ENCODE measurements around the gene CHRM5.
A peak's percentile ranks its signal among the peaks of the same experiment; 100 is the strongest.
"Not testable (repeated sequence)": the region's sequence is repeated elsewhere in the genome, so short reads cannot be mapped to it uniquely, and the experiment has no call there.

The CHRM5 gene

GRCh38 chr15:33994005-33994615 lies 25.8 kb downstream of the CHRM5 start:
- DNase-seq (ENCODE audit: low spot score): no peak

GRCh38 chr15:33995666-33996065 lies 27.4 kb downstream of the CHRM5 start:
- DNase-seq (ENCODE audit: low spot score): not testable (repeated sequence)

GRCh38 chr15:34001536-34001935 lies 33.2 kb downstream of the CHRM5 start:
- DNase-seq (ENCODE audit: low spot score): no peak

- no peak for DNase-seq (ENCODE audit: low spot score)
Measured at GRCh38 chr15:34006381-34006780, 38.1 kb downstream of the CHRM5 start.

GRCh38 chr15:34009656-34010055 lies 41.4 kb downstream of the CHRM5 start:
- DNase-seq (ENCODE audit: low spot score): no peak

GRCh38 chr15:34010921-34011320 lies 42.6 kb downstream of the CHRM5 start:
- DNase-seq (ENCODE audit: low spot score): no peak

GRCh38 chr15:34011481-34011880 lies 43.2 kb downstream of the CHRM5 start:
- no peak for DNase-seq (ENCODE audit: low spot score)

- no peak for DNase-seq (ENCODE audit: low spot score)
Measured at GRCh38 chr15:34012461-34013028, 44.2 kb downstream of the CHRM5 start.

- DNase-seq (ENCODE audit: low spot score): no peak
Measured at GRCh38 chr15:34013746-34014145, 45.4 kb downstream of the CHRM5 start.

- DNase-seq (ENCODE audit: low spot score): no peak
Measured at GRCh38 chr15:34014556-34014955, 46.3 kb downstream of the CHRM5 start.

GRCh38 chr15:34018021-34018645 lies 49.8 kb downstream of the CHRM5 start:
- no peak for DNase-seq (ENCODE audit: low spot score)

- not testable (repeated sequence) for DNase-seq (ENCODE audit: low spot score)
Measured at GRCh38 chr15:34018738-34019137, 50.4 kb downstream of the CHRM5 start.

- DNase-seq (ENCODE audit: low spot score): no peak
Measured at GRCh38 chr15:34019369-34019990, 51.2 kb downstream of the CHRM5 start.

GRCh38 chr15:34023907-34024306 lies 55.6 kb downstream of the CHRM5 start:
- no peak for DNase-seq (ENCODE audit: low spot score)

GRCh38 chr15:34025252-34025651 lies 57.0 kb downstream of the CHRM5 start:
- no peak for DNase-seq (ENCODE audit: low spot score)

- DNase-seq (ENCODE audit: low spot score): no peak
Measured at GRCh38 chr15:34027606-34028005, 59.3 kb downstream of the CHRM5 start.

GRCh38 chr15:34031987-34032760 lies 63.9 kb downstream of the CHRM5 start:
- no peak for DNase-seq (ENCODE audit: low spot score)

GRCh38 chr15:34038023-34038870 lies 70.0 kb downstream of the CHRM5 start:
- DNase-seq (ENCODE audit: low spot score): peak; percentile 82

- DNase-seq (ENCODE audit: low spot score): peak; percentile 40
Measured at GRCh38 chr15:34038871-34039789, 70.8 kb downstream of the CHRM5 start, which contains the start of gene AVEN. Gene AVEN, minus strand, starts transcription at chr15:34039204. Its CDS starts 158 bp downstream, at chr15:34039046.

- DNase-seq (ENCODE audit: low spot score): no peak
Measured at GRCh38 chr15:34039790-34040113, 71.5 kb downstream of the CHRM5 start.

Measured in LoVo (cell line).